GM20000 (cell line): ENCODE results near the gene LRRC8B.

Source experiments
- DNase-seq: peaks from one replicate; pipeline ENCODE4 v3.0.0; 2012; ENCODE audit warnings: low spot score
- CTCF ChIP-seq: IDR thresholded peaks from 2 replicates; pipeline ENCODE4 v1.5.1; 2012; ENCODE audit warnings: mild to moderate bottlenecking, control low read depth; ENCODE audit errors: extremely low read depth, missing control alignments

The LRRC8B gene

GRCh38 chr1:89611721-89612120 is 87.1 kb downstream of the LRRC8B start:
- DNase-seq = peak; percentile 71
- no peak for TF ChIP-seq CTCF

GRCh38 chr1:89613928-89614327 is 89.3 kb downstream of the LRRC8B start:
- no peak for DNase-seq
- TF ChIP-seq CTCF = no peak

- no peak for TF ChIP-seq CTCF
- no peak for DNase-seq
These were observed 91.3 kb downstream of the LRRC8B start for GRCh38 chr1:89615676-89616598.

- no peak for TF ChIP-seq CTCF
- DNase-seq = no peak
These were observed 92.4 kb downstream of the LRRC8B start for GRCh38 chr1:89616844-89617627.

- DNase-seq = no peak
- TF ChIP-seq CTCF = no peak
These were observed 96.0 kb downstream of the LRRC8B start for GRCh38 chr1:89620664-89621063.

- TF ChIP-seq CTCF = no peak
- DNase-seq = no peak
These were observed 98.3 kb downstream of the LRRC8B start for GRCh38 chr1:89622895-89623294.

- TF ChIP-seq CTCF = no peak
- DNase-seq = no peak
These were observed 99.7 kb downstream of the LRRC8B start for GRCh38 chr1:89624314-89624713.
